Endothelial cell of umbilical vein (primary cell): ENCODE measurements around the gene SPTBN5. TPM values are rescaled to one million over a fixed set of nuclear protein-coding genes. Genes with fewer than 3 reads are reported as not detected.

Experiments
- BruUV-seq: library from RNA; stranded (reverse); fragments of 400-500 nt; replicated peaks from 2 replicates; lab custom pipeline; 2021; lab: Mats Ljungman, UMichigan
- CTCF ChIA-PET: fragments of 300-600, 350-600 bp; sonication (Branson Sonifier 250); formaldehyde crosslinking; loops from one replicate; lab custom pipeline; 2021; ENCODE audit warnings: antibody characterized with exemption, inconsistent platforms; lab: Charles Lee
- POLR2A ChIA-PET: fragments of 300-600, 350-600 bp; sonication (Branson Sonifier 250); formaldehyde crosslinking; loops from one replicate; lab custom pipeline; 2021; ENCODE audit warnings: antibody characterized with exemption, inconsistent platforms; lab: Charles Lee
- DNase-seq: peaks from one replicate; pipeline ENCODE4 v3.0.0-alpha.2; 2011; ENCODE audit warnings: low read depth, low spot score
- FAIRE-seq: peaks from 2 replicates; lab custom pipeline; 2011; peaks lifted over from hg19 to GRCh38; lab: Jason Lieb, UNC
- H2AFZ ChIP-seq: 2 replicates; pipeline ENCODE4 v1.6.0; 2012; ENCODE audit warnings: low read depth, low read length, control low read depth, inconsistent platforms
- H3K27ac ChIP-seq: 2 replicates; pipeline ENCODE4 v1.5.1; 2011; ENCODE audit warnings: low read depth, mild to moderate bottlenecking, control low read depth, low read length, moderate library complexity; ENCODE audit not compliant: insufficient read depth
- H3K27me3 ChIP-seq, 2 experiments: 2 replicates each; pipeline versions ENCODE4 v1.6.0 to v1.6.1; 2011; ENCODE audit warnings: low read length in 2 of 2, mixed read lengths in 1 of 2; ENCODE audit not compliant: control insufficient read depth in 2 of 2, insufficient read depth in 2 of 2
- H3K36me3 ChIP-seq, 2 experiments: 2 replicates in 1 of 2; 3 replicates in 1 of 2; pipeline ENCODE4 v1.5.1; 2011; ENCODE audit warnings: low read length in 2 of 2, mild to moderate bottlenecking in 1 of 2, moderate library complexity in 1 of 2; ENCODE audit not compliant: control insufficient read depth in 2 of 2, insufficient read depth in 2 of 2; ENCODE audit errors: extremely low read depth in 1 of 2
- H3K4me1 ChIP-seq: 3 replicates; pipeline ENCODE4 v1.5.1; 2011; ENCODE audit warnings: mild to moderate bottlenecking, low read length; ENCODE audit not compliant: control insufficient read depth, insufficient read depth; ENCODE audit errors: extremely low read depth
- H3K4me2 ChIP-seq: 2 replicates; pipeline ENCODE4 v1.6.1; 2011; ENCODE audit warnings: low read length, control low read depth, mixed read lengths; ENCODE audit not compliant: insufficient read depth
- H3K4me3 ChIP-seq, 3 experiments: fragments of 200-600 bp in 1 of 3; sonication (generic), shearing (Covaris generic) in 1 of 3; replicated peaks in 1 of 3; 2 replicates each; pipeline ENCODE4 v1.5.1; 2011 to 2016; ENCODE audit warnings: control low read depth in 3 of 3, low read length in 3 of 3, mild to moderate bottlenecking in 2 of 3, inconsistent platforms in 1 of 3, low read depth in 1 of 3, moderate library complexity in 1 of 3; ENCODE audit not compliant: insufficient read depth in 1 of 3
- H3K79me2 ChIP-seq: 2 replicates; pipeline ENCODE4 v1.6.0; 2012; ENCODE audit warnings: low read length, inconsistent platforms; ENCODE audit not compliant: control insufficient read depth, insufficient read depth
- H3K9ac ChIP-seq: replicated peaks from 2 replicates; pipeline ENCODE3; 2011; ENCODE audit warnings: low read length, control low read depth; ENCODE audit not compliant: insufficient read depth; ENCODE audit errors: extremely low read depth
- H3K9me1 ChIP-seq: replicated peaks from 3 replicates; pipeline ENCODE4 v1.6.0; 2011; ENCODE audit warnings: mild to moderate bottlenecking, low read length; ENCODE audit not compliant: control insufficient read depth, insufficient read depth; ENCODE audit errors: extremely low read depth
- H3K9me3 ChIP-seq: replicated peaks from 2 replicates; pipeline ENCODE4 v1.5.1; 2012; ENCODE audit warnings: low read length, inconsistent platforms; ENCODE audit not compliant: control insufficient read depth, insufficient read depth
- H4K20me1 ChIP-seq: replicated peaks from 2 replicates; pipeline ENCODE3; 2011; ENCODE audit warnings: mild to moderate bottlenecking, low read length; ENCODE audit not compliant: control insufficient read depth, insufficient read depth; ENCODE audit errors: extremely low read depth
- CTCF ChIP-seq, 2 donors: IDR thresholded peaks; 1 replicate in 1 of 2; 2 replicates in 1 of 2; pipeline ENCODE4 v1.5.1; 2011; ENCODE audit warnings: low read length in 2 of 2, mild to moderate bottlenecking in 2 of 2, moderate library complexity in 2 of 2, control low read depth in 1 of 2, inconsistent platforms in 1 of 2, low read depth in 1 of 2; ENCODE audit not compliant: insufficient read depth in 1 of 2; ENCODE audit errors: extremely low read depth in 1 of 2
- EZH2 ChIP-seq: IDR thresholded peaks from 2 replicates; pipeline ENCODE4 v1.6.1; 2012; ENCODE audit warnings: borderline replicate concordance, low read depth, mild to moderate bottlenecking, moderate library complexity, low read length, inconsistent platforms; ENCODE audit not compliant: severe bottlenecking
- FOS ChIP-seq: IDR thresholded peaks from 2 replicates; pipeline ENCODE4 v1.6.1; 2011; ENCODE audit warnings: mild to moderate bottlenecking, low read length, moderate library complexity, borderline replicate concordance; ENCODE audit not compliant: insufficient read depth
- GATA2 ChIP-seq: IDR thresholded peaks from 2 replicates; pipeline ENCODE4 v1.7.0; 2011; ENCODE audit warnings: low read depth, mild to moderate bottlenecking, moderate library complexity, mixed read lengths, low read length; ENCODE audit not compliant: insufficient read length, insufficient read depth
- MYC ChIP-seq: IDR thresholded peaks from one replicate; pipeline ENCODE4 v1.6.1; 2011; ENCODE audit warnings: mild to moderate bottlenecking, low read depth, low read length
- POLR2A ChIP-seq: IDR thresholded peaks from 2 replicates; pipeline ENCODE4 v1.6.1; 2012; ENCODE audit warnings: low read depth, mild to moderate bottlenecking, control low read depth, low read length
- POLR2AphosphoS5 ChIP-seq: IDR thresholded peaks from 2 replicates; pipeline ENCODE4 v1.6.1; 2012; ENCODE audit warnings: low read depth, mild to moderate bottlenecking, control low read depth, low read length, moderate library complexity; ENCODE audit not compliant: insufficient read depth
- dilution Hi-C: fragments of 300-500 bp; cut with MboI; formaldehyde crosslinking; loops from one replicate; pipeline ENCODE4 v1.15.0; 2019; ENCODE audit warnings: low sequenced_read_pairs; ENCODE audit not compliant: extremely low pct_ligation_motif_present
- intact Hi-C: fragments of 100-400 bp; cut with micrococcal nuclease; formaldehyde crosslinking; loops from one replicate; pipeline ENCODE4 v1.10.0; 2022
- polyA plus RNA-seq, 4 experiments: library from polyadenylated mRNA; depleted of rRNA in 3 of 4; stranded (reverse) in 3 of 4; unstranded in 1 of 4; fragments of >200 nt; gene quantifications; 2 replicates each; pipeline versions ENCODE4 v1.2.1 to v1.2.3, GENCODE V29; 2011 to 2012; ENCODE audit warnings: missing spikeins in 1 of 4
- total RNA-seq: library from RNA; stranded (reverse); gene quantifications from 2 replicates; pipeline ENCODE4 v1.2.3, GENCODE V29; 2021

The SPTBN5 gene
- total and polyA plus RNA-seq, 2 donors (not counting 3 experiments of a cell fraction or from before 2014, with no cell fraction given): 12.0 to 19.0 TPM

GRCh38 chr15:41877631-41878354, 16.1 kb downstream of the SPTBN5 start:
- H3K36me3 ChIP-seq: peaks cover 0 to 41% of the 10 kb centered on the region in 2 experiments
- BruUV-seq: no TSS peak
- no peaks in the 10 kb centered on the region for H3K4me1 ChIP-seq
- H3K9me1 ChIP-seq: no peaks in the 10 kb centered on the region
- ChIA-PET POLR2A (no interaction called here), CTCF (interaction anchor here (0.8 kb wide), 1 partner anchor 27 kb away, joined by 6 read pairs; no protein-coding TSS in a partner anchor)
- no peaks in the 10 kb centered on the region for H3K27me3 ChIP-seq
- FAIRE-seq (no peak), DNase-seq (no peak)
- H3K27ac ChIP-seq: no peak overlapping the region
- H3K9me3 ChIP-seq: no peaks in the 10 kb centered on the region
- TF ChIP-seq POLR2AphosphoS5 (no peak), MYC (no peak), POLR2A (no peak), GATA2 (no peak), EZH2 (no peak), FOS (no peak), CTCF (IDR thresholded peaks at IDR 0.05; ENCODE audit: extremely low read depth in 1 of 2, insufficient read depth in 1 of 2, low read depth in 1 of 2, low read length in 2 of 2) (no peak)
- H3K4me2 ChIP-seq: no peak overlapping the region
- dilution Hi-C loops (no loop called here), intact Hi-C loops (no loop called here)
- no peak overlapping the region for H3K9ac ChIP-seq
- no peaks in the 10 kb centered on the region for H3K79me2 ChIP-seq
- no peak overlapping the region for H2AFZ ChIP-seq
- no peak overlapping the region for H3K4me3 ChIP-seq
- H4K20me1 ChIP-seq: no peaks in the 10 kb centered on the region
